ENCODE measurements around the gene AP2A1.
"Not testable (repeated sequence)": the region's sequence is repeated elsewhere in the genome, so short reads cannot be mapped to it uniquely, and the experiment has no call there.

AP2A1 gene

GRCh38 chr19:49814010-49814409, 47.2 kb downstream of the AP2A1 start:
- no peak overlapping the region for H3K4me3 ChIP-seq (ENCODE audit: low read depth, low read length)
- TF ChIP-seq, protein P1, sequence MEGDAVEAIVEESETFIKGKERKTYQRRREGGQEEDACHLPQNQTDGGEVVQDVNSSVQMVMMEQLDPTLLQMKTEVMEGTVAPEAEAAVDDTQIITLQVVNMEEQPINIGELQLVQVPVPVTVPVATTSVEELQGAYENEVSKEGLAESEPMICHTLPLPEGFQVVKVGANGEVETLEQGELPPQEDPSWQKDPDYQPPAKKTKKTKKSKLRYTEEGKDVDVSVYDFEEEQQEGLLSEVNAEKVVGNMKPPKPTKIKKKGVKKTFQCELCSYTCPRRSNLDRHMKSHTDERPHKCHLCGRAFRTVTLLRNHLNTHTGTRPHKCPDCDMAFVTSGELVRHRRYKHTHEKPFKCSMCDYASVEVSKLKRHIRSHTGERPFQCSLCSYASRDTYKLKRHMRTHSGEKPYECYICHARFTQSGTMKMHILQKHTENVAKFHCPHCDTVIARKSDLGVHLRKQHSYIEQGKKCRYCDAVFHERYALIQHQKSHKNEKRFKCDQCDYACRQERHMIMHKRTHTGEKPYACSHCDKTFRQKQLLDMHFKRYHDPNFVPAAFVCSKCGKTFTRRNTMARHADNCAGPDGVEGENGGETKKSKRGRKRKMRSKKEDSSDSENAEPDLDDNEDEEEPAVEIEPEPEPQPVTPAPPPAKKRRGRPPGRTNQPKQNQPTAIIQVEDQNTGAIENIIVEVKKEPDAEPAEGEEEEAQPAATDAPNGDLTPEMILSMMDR (IDR thresholded peaks at IDR 0.05; ENCODE audit: low read depth, low read length): no peak
- in situ Hi-C loops (cut with HindIII; ENCODE audit: low sequenced_read_pairs): no loop called here
- no peak for DNase-seq (ENCODE audit: low read depth, low spot score)

DNA sequence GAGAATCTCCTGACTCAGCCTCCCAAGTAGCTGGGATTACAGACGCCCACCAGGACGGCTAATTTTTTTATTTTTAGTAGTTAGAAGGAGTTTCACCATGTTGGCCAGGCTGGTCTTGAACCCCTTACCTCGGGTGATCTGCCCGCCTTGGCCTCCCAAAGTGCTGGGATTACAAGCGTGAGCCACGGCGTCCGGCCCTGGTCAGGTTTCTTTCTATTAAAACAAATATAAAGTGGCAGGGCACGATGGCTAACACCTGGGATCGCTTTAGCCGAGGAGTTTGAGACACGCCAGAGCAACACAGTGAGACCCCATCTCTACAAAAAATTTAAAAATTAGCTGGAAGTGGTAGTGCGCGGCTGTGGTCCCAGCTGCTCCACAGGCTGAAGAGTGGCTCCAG, 49.8 kb downstream of the AP2A1 start:
- H3K4me3 ChIP-seq (ENCODE audit: low read depth, low read length): no peak overlapping the region
- in situ Hi-C loops (cut with HindIII; ENCODE audit: low sequenced_read_pairs): no loop called here
- DNase-seq (ENCODE audit: low read depth, low spot score): no peak
- TF ChIP-seq, protein P1 (IDR thresholded peaks at IDR 0.05; ENCODE audit: low read depth, low read length): no peak

DNA sequence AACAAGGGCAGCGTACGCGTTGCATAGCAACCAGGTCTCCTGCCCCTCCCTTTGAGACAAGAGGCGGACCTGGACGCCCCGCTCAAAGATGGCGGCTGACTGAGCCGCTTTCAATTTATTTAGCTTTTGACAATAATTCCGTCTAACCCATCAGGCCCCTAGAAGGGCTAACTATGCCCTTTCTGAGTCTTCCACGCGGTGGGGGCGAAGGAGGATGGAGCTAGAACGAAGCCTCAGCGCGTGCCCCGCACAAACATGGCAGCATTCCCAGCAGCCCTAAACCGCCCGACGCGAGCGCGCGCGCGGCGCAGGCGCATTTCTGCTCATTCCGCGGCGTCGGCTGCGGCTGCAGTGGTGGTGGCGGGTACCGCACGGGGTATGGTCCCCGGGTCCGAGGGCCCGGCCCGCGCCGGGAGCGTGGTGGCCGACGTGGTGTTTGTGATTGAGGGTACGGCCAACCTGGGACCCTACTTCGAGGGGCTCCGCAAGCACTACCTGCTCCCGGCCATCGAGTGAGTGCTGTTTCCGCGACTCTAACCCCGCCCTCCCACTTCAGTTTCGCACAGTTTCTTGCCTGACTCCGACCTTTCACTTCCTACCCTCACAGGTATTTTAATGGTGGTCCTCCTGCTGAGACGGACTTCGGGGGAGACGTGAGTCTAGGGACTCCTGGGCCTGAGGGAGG, 51.3 kb downstream of the AP2A1 start, which contains the start of gene MED25:
TSS of gene MED25 (plus strand) at position 326 of the 685 bp plus-strand sequence. CDS start at position 379, 53 bp downstream.
- H3K4me3 ChIP-seq (ENCODE audit: low read depth, low read length): peak within 1 kb of the TSS; percentile 88
- in situ Hi-C loops (cut with HindIII; ENCODE audit: low sequenced_read_pairs): no loop called here
- TF ChIP-seq, protein P1 (IDR thresholded peaks at IDR 0.05; ENCODE audit: low read depth, low read length): no peak
- DNase-seq (ENCODE audit: low read depth, low spot score): peak; percentile 91

GRCh38 chr19:49818649-49819370, 52.0 kb downstream of the AP2A1 start:
- DNase-seq (ENCODE audit: low read depth, low spot score): no peak
- TF ChIP-seq, protein P1 (IDR thresholded peaks at IDR 0.05; ENCODE audit: low read depth, low read length): no peak
- in situ Hi-C loops (cut with HindIII; ENCODE audit: low sequenced_read_pairs): no loop called here
- H3K4me3 ChIP-seq (ENCODE audit: low read depth, low read length): peak overlapping the region; percentile 88

- in situ Hi-C loops (cut with HindIII; ENCODE audit: low sequenced_read_pairs); DNase-seq (ENCODE audit: low read depth, low spot score): not testable (repeated sequence)
- H3K4me3 ChIP-seq (ENCODE audit: low read depth, low read length): peak overlapping the region; percentile 88
Observed at GRCh38 chr19:49819452-49820115, 52.8 kb downstream of the AP2A1 start.

DNA sequence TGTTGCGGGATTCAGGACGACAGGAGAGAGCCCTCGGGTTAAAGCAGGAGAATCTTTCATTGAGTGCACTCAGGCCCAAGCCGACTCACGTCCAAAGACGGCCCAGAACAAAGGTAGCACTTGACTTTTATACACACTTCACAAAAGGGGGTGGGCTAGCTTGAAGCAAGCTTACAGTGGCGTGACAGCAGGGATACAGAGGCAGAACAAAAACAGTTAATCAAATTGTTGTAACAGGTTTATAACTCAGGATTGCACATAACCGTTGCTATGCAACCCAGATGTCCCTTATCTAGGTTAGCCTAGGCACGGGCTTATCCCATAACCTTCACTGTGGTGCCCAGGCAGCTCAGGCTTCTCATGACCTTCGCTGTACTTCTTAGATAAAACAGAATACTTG, 53.3 kb downstream of the AP2A1 start:
- TF ChIP-seq, protein P1 (IDR thresholded peaks at IDR 0.05; ENCODE audit: low read depth, low read length): no peak
- in situ Hi-C loops (cut with HindIII; ENCODE audit: low sequenced_read_pairs): no loop called here
- no peak overlapping the region for H3K4me3 ChIP-seq (ENCODE audit: low read depth, low read length)
- DNase-seq (ENCODE audit: low read depth, low spot score): no peak

Measured in astrocyte of the spinal cord (primary cell).